Fibroblast of lung (primary cell): Measurements from ENCODE around the gene PACS2. TPM values are rescaled to one million over a fixed set of nuclear protein-coding genes. Genes with fewer than 3 reads are reported as not detected.

Source experiments
- polyA plus RNA-seq, 2 donors: library from polyadenylated mRNA; depleted of rRNA in 1 of 2; stranded (reverse) in 1 of 2; unstranded in 1 of 2; fragments of >200 nt; gene quantifications; 2 replicates each; pipeline ENCODE4 v1.2.1, GENCODE V29; 2011 to 2012; ENCODE audit warnings: missing spikeins in 1 of 2
- total RNA-seq: library from RNA; depleted of rRNA; stranded (reverse); fragments of >200 nt; gene quantifications from 2 replicates; pipeline ENCODE4 v1.2.1, GENCODE V29; 2014

PACS2 gene
- total and polyA plus RNA-seq, 2 donors (not counting 1 experiment from before 2014, with no cell fraction given): 20.3 to 52.5 TPM

Other genes with a start within 250 kb of the PACS2 start
- gene GPR132, start 249.3 kb upstream of the PACS2 start, total RNA-seq: 0.17 and 0.26 TPM in 2 replicates
- gene GPR132, start 249.3 kb upstream of the PACS2 start, polyA plus RNA-seq: not detected in 2 replicates
- 1.8 TPM in 2 replicates for gene JAG2, start 146.0 kb upstream of the PACS2 start, total RNA-seq
- 0.23 and 0.51 TPM in 2 replicates for gene JAG2, start 146.0 kb upstream of the PACS2 start, polyA plus RNA-seq
- gene NUDT14, start 133.4 kb upstream of the PACS2 start, total RNA-seq: 13.9 and 14.2 TPM in 2 replicates
- gene NUDT14, start 133.4 kb upstream of the PACS2 start, polyA plus RNA-seq: 6.1 and 6.7 TPM in 2 replicates
- gene BTBD6, start 66.2 kb upstream of the PACS2 start, total RNA-seq: 39.5 and 49.9 TPM in 2 replicates
- gene BTBD6, start 66.2 kb upstream of the PACS2 start, polyA plus RNA-seq: 31.9 and 44.9 TPM in 2 replicates
- 26.5 and 33.4 TPM in 2 replicates for gene BRF1, start 13.7 kb upstream of the PACS2 start, total RNA-seq
- 7.4 and 8.4 TPM in 2 replicates for gene BRF1, start 13.7 kb upstream of the PACS2 start, polyA plus RNA-seq
- 0.33 and 0.51 TPM in 2 replicates for gene TEX22, start 83.8 kb downstream of the PACS2 start, total RNA-seq
- 0.02 and 0.05 TPM in 2 replicates for gene TEX22, start 83.8 kb downstream of the PACS2 start, polyA plus RNA-seq
- 27.2 and 29.7 TPM in 2 replicates for gene MTA1, start 105.1 kb downstream of the PACS2 start, total RNA-seq
- 28.6 and 35.4 TPM in 2 replicates for gene MTA1, start 105.1 kb downstream of the PACS2 start, polyA plus RNA-seq
- gene CRIP2, start 160.1 kb downstream of the PACS2 start, total RNA-seq: 37.5 and 68.5 TPM in 2 replicates
- 58.9 and 59.8 TPM in 2 replicates for gene CRIP2, start 160.1 kb downstream of the PACS2 start, polyA plus RNA-seq
- gene CRIP1, start 172.1 kb downstream of the PACS2 start, total RNA-seq: 1.3 and 3.0 TPM in 2 replicates
- gene CRIP1, start 172.1 kb downstream of the PACS2 start, polyA plus RNA-seq: 2.5 and 5.2 TPM in 2 replicates
- gene TEDC1, start 176.5 kb downstream of the PACS2 start, total RNA-seq: 1.0 and 2.5 TPM in 2 replicates
- gene TEDC1, start 176.5 kb downstream of the PACS2 start, polyA plus RNA-seq: 0.69 and 2.1 TPM in 2 replicates
- 5.1 and 8.0 TPM in 2 replicates for gene TMEM121, start 211.8 kb downstream of the PACS2 start, total RNA-seq
- gene TMEM121, start 211.8 kb downstream of the PACS2 start, polyA plus RNA-seq: 0.30 and 0.45 TPM in 2 replicates